Activated naive CD8-positive, alpha-beta T cell treated with anti-CD3 and anti-CD28 coated beads, Interleukin-2, amount 50 U/mL, for 24 hours (primary cell): ENCODE results near the gene BCAS1.
"Not testable (repeated sequence)": the region's sequence is repeated elsewhere in the genome, so short reads cannot be mapped to it uniquely, and the experiment has no call there.

Experiments
- ATAC-seq: fragments of 150-1000 bp; cut with Tn5 transposase; one replicate; pipeline ENCODE4 v1.10.0; 2021
- DNase-seq: peaks from one replicate; pipeline ENCODE4 v3.0.0; 2021
- H3K27ac Mint-ChIP-seq: one replicate; pipeline ENCODE4 v1.8.0; 2021; ENCODE audit warnings: mild to moderate bottlenecking, mixed read lengths
- H3K27me3 Mint-ChIP-seq: one replicate; pipeline ENCODE4 v1.8.0; 2021; ENCODE audit warnings: mixed read lengths
- H3K36me3 Mint-ChIP-seq: one replicate; pipeline ENCODE4 v1.8.0; 2021; ENCODE audit warnings: low read depth, mixed read lengths
- H3K4me1 Mint-ChIP-seq: one replicate; pipeline ENCODE4 v1.8.0; 2021; ENCODE audit warnings: mixed read lengths
- H3K4me3 Mint-ChIP-seq: one replicate; pipeline ENCODE4 v1.8.0; 2021; ENCODE audit warnings: mild to moderate bottlenecking, moderate library complexity, mixed read lengths
- H3K9me3 Mint-ChIP-seq: one replicate; pipeline ENCODE4 v1.8.0; 2021; ENCODE audit warnings: mixed read lengths

Gene BCAS1

DNA sequence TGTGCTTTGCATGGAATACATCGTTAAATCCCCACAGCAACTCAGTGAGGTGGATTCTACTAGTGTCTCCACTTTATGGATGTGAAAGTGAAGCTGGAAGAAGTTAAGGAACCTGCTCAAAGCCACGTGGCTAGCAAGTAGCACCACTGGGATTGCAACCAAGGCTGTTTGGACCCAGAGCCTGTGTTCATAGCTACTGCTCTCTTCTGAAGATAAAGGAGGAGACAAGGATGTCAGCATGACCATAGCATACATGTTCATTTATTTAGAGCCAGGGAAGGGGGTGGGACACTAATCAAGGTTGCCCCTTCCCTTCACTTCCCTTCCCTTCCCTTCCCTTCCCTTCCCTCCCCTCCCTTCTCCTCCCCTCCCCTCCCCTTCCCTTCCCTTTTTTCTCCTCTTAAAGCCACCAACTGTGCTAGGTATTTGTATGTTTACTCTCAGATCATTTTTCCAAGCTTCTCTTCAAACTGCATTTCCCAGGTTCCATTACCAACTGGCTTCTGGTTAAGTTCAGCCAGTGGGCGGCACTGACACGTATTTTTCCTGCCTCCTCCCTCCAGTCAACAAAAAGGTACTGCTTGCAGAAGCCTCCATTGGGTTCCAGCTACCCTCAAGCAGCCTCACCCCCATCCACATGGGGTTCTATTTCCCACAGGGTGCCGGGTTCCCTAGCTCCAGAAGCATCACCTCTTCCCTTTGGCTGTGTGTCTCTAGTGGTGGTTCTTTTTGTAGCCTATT, 134.9 kb downstream of the BCAS1 start:
- Mint-ChIP-seq H3K4me1 (peaks cover 64% of the 10 kb centered on the region), H3K36me3 (no peaks in the 10 kb centered on the region), H3K27me3 (no peaks in the 10 kb centered on the region), H3K4me3 (peak overlapping the region; percentile 27), H3K27ac (peak overlapping the region; percentile 86), H3K9me3 (no peaks in the 10 kb centered on the region)
- no peak for DNase-seq
- no peak for ATAC-seq

DNA sequence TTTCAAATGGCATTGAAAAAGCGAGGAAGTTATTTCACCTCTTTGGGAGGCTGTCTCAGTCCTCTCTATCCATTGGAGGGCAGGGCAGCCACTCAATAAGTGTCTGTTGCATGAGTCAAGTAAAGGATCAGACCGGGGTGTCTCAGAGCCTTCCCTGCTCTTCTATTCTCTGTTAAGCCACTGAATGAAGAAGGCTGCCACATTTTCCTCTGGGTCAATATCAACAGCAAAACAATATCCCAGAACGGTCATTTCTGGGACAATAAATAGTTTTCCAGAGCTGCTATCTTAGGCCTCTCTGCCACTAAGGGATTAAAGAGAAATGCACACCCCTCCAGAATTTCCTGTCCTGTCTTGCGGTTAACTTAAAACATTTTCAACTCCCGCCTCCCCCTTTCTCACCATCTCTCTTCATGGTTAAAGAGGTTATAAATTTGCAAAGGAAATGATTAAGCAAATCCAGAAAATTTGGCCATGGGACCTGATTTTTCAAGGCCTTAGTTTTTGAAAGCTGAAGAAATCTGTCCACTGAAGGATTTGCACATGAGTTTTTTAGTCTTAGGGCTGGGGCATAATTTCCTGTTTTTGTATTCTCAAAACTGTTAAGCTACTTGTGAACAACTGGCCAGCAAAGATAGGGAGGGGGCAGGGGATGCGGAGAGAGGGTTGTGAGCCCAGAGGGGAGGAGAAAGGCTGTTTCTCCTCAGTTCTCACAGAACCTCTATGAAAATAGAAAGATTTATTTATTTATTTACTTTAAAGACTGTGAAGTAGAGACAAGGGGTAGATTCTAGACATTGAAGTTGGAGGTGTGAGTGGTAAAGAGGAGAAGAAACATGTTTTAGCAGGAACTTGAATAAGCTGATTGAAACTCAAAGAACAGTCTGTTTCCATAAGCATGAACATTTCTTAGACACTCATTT, 135.7 kb downstream of the BCAS1 start:
- no peaks in the 10 kb centered on the region for H3K27me3 Mint-ChIP-seq
- peak overlapping the region; percentile 44 for H3K4me3 Mint-ChIP-seq
- DNase-seq (peak; percentile 28), ATAC-seq (peak; percentile 81)
- H3K4me1 Mint-ChIP-seq, result peaks cover 66% of the 10 kb centered on the region
- no peaks in the 10 kb centered on the region for H3K36me3 Mint-ChIP-seq
- peak overlapping the region; percentile 86 for H3K27ac Mint-ChIP-seq
- no peaks in the 10 kb centered on the region for H3K9me3 Mint-ChIP-seq

DNA sequence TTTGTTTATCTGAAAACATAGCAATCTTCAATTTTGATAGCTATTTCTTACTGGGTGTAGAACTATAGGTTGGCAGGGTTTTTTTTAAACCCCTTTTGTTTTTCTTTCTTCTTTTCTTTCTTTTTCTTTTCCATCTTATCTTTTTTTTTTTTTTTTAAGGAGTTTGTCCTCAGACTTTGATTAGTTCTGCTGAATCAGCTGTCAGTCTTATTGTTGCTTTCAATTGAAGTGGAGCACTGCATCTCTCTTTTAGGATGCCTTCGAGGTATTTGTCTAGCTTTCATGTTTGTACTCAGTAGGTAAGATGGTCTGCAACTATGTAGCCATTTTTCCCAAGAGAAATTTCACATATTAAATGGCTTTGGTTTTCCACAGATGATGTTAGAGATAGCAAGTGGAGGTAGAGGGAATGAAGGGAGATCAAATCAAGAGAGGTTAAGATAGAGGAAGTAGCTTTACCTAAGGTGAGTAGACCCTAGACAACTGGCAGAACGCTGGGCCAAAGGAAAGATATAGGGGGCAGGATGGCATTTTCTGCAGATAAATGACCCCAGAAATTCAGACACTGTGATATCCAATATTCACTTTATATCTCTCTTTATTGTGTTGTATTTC, 137.1 kb downstream of the BCAS1 start:
- Mint-ChIP-seq H3K4me3 (no peak overlapping the region), H3K27ac (no peak overlapping the region), H3K27me3 (no peaks in the 10 kb centered on the region), H3K36me3 (no peaks in the 10 kb centered on the region), H3K9me3 (no peaks in the 10 kb centered on the region), H3K4me1 (peaks cover 62% of the 10 kb centered on the region)
- no peak for DNase-seq
- no peak for ATAC-seq

DNA sequence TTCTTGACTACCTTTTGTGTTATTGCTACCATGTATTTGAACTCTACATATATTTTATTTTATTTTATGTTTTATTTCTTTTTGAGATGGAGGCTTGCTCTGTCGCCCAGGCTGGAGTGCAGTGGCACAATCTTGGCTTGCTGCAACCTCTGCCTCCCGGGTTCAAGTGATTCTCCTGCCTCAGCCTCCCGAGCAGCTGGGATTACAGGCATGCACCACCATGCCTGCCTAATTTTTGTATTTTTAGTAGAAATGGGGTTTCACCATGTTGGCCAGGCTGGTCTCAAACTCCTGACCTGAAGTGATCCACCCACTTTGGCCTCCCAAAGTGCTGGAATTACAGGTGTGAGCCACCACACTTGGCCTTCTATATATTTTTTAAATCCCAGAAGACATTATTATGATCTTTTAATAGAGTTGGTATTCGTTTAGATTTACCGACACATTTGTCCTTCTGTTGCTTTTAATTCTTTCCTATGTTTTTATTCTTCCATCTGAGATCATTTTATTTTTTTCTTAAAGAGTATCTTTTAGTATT, 137.7 kb downstream of the BCAS1 start:
- H3K27ac Mint-ChIP-seq, H3K36me3 Mint-ChIP-seq, DNase-seq, H3K9me3 Mint-ChIP-seq, ATAC-seq, H3K27me3 Mint-ChIP-seq, H3K4me3 Mint-ChIP-seq: not testable (repeated sequence)
- H3K4me1 Mint-ChIP-seq, result peaks cover 57% of the 10 kb centered on the region

DNA sequence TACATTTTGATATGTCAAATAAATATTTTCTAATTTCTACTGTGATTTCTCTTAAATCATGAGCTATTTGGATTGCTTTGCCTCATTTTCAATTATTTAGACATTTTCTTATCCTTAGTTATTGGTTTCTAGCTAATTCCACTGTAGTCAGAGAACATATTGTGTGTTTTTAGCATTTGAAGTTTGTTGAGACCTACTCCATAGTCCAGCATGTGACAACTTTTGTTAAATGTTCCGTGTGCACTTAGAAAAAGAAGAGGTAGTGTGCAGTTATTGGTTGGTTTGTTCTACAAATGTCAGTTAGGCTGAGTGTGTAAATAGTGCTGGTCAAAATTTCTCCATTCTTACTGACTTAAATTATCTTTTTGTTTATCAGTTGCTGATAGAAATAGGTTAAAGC, 138.8 kb downstream of the BCAS1 start:
- ATAC-seq (no peak), DNase-seq (no peak)
- H3K27me3 Mint-ChIP-seq, result no peaks in the 10 kb centered on the region
- H3K36me3 Mint-ChIP-seq, result no peaks in the 10 kb centered on the region
- no peak overlapping the region for H3K27ac Mint-ChIP-seq
- no peak overlapping the region for H3K4me3 Mint-ChIP-seq
- no peaks in the 10 kb centered on the region for H3K9me3 Mint-ChIP-seq
- peaks cover 66% of the 10 kb centered on the region for H3K4me1 Mint-ChIP-seq

DNA sequence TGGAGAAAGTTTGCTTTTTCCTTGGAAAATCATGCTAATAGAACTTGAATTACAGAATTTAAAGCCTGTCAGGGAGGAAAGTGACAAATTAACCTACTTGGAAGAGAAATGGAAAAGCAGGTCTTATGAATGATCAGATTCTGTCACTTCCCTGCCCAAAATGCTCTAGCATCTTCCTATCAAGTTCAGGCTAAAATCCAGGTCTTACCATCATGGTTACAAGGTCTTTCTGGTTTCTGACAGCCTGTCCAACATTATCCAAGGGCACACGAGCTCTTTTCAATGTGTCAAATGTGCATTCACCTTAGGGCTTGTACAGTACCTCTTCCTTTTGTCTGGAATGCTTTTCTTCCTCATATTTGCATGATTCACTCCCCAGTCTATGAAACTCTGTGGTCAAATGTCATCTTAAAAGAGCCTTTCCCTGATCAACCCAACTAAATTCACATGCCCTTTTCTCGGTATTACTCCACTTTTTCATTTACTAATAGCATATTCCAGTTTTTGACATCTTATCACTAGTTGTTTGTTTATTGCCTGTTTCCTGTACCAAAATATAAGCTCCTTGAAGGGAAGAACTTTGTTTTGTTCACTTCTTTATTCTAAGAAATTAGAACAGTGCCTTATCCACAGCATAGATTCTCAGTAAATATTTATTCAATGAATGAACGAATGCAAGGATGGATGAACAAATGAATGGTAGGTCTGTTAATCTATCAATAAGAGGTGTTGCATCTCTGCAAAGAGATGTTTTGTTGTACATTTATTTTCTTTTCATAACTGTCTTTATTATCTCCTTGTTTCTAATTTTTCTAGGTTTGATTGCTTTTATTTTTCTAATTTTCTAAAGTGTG, 139.5 kb downstream of the BCAS1 start:
- Mint-ChIP-seq H3K36me3 (no peaks in the 10 kb centered on the region), H3K27me3 (no peaks in the 10 kb centered on the region), H3K27ac (peak overlapping the region; percentile 2), H3K9me3 (no peaks in the 10 kb centered on the region), H3K4me3 (no peak overlapping the region), H3K4me1 (peaks cover 69% of the 10 kb centered on the region)
- ATAC-seq, result no peak
- DNase-seq, result no peak

DNA sequence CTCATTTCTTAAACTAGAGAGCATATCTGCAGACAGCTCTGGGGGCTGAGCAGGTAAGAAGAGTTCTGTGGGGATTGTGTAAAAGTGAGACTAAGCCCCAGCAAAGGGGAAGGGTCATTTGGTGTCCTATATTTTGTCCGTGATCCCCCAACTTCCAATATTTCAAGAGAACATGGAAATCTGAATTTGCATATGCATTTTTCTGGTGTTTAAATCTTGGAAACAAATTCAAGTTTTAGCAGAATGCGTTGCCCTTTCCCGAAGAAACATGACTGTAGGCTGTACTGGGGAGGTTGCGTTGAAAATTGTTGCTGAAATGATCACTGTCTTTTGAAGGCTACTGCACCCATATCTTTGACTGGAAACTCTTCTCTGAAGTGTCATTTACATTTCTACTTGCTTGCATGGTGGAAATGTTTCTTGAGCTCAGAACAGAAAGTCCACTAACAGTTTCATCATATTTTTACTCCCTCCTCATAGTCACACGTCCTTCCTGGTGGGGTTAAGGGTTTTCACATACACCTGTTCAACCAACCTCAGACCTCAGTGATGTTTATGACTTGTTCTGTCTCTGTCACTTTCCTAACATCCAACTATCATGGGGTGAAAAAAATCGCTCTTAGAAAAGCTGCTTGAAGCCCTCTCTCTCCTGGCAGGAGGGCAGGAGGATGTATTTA, 140.3 kb downstream of the BCAS1 start:
- Mint-ChIP-seq H3K27me3 (no peaks in the 10 kb centered on the region), H3K36me3 (no peaks in the 10 kb centered on the region), H3K9me3 (no peaks in the 10 kb centered on the region), H3K27ac (peak overlapping the region; percentile 2), H3K4me1 (peaks cover 67% of the 10 kb centered on the region), H3K4me3 (no peak overlapping the region)
- ATAC-seq (peak; percentile 41), DNase-seq (no peak)

DNA sequence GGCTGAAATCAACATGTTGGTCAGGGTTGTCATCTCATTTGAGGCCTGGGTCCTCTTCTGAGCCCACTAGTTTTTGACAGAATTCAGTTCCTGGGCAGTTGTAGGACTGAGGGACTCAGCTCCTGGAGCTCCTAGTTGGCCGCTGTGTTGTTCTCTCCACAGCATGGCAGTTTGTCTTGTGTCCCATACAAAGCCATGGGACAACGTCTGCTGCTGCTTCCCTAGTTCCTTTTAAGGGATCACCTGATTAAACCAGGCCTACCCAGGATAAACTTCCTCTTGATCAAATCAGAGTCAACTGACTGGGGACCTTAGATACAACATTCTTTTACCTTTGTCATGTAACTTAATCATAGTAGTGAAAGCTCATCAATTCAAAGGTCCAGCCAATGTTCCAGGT, 141.0 kb downstream of the BCAS1 start:
- Mint-ChIP-seq H3K27ac (no peak overlapping the region), H3K4me1 (peaks cover 62% of the 10 kb centered on the region), H3K27me3 (no peaks in the 10 kb centered on the region), H3K36me3 (no peaks in the 10 kb centered on the region), H3K9me3 (no peaks in the 10 kb centered on the region), H3K4me3 (no peak overlapping the region)
- no peak for ATAC-seq
- no peak for DNase-seq

DNA sequence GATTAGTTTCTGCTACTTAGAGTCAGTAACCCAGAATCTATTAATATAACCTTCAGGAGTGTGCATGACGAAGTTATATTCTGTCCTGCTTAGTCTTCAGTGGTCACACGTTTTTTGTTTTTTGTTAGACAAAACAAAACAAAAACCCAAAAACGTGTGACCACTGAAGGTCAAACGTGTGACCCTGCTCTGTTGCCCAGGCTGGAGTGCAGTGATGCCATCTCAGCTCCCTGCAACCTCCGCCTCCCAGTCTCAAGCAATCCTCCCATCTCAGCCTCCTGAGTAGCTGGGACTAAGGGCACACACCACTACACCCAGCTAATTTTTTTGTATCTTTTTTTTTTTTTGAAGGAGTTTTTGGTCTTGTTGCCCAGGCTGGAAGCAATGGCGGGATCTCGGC, 142.4 kb downstream of the BCAS1 start:
- Mint-ChIP-seq H3K9me3 (no peaks in the 10 kb centered on the region), H3K27ac (no peak overlapping the region), H3K36me3 (no peaks in the 10 kb centered on the region), H3K27me3 (no peaks in the 10 kb centered on the region), H3K4me1 (peaks cover 54% of the 10 kb centered on the region), H3K4me3 (no peak overlapping the region)
- no peak for ATAC-seq
- no peak for DNase-seq

DNA sequence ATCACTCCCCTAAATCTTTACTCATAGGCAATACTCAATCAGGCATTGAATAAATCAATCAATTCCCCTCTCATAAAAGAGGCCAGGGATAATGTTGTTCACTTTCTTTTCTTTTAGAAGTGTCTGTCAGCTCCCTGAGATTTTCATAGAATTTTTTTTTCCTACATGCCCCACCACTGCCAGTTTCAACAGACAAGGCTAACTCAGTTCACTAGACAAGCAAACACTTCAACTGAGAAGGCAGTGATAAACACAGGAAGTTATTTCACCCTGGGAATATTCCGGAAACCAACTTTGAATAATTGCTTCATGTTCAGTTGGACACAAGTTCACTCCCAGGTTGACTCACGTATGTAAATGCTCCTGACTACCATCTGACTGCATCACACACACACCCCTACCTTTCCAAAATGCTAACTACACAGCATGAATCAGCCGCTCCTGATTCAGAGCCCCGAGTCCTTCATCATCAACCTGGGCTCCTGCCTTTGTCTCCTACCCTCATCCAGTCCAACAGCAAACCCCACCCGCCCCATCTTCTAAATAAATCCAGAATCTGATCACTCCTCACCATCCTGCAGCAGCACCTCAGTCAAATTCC, 143.9 kb downstream of the BCAS1 start:
- Mint-ChIP-seq H3K36me3 (no peaks in the 10 kb centered on the region), H3K4me3 (no peak overlapping the region), H3K4me1 (peaks cover 59% of the 10 kb centered on the region), H3K27me3 (no peaks in the 10 kb centered on the region), H3K9me3 (no peaks in the 10 kb centered on the region), H3K27ac (peak overlapping the region; percentile 64)
- ATAC-seq, result peak; percentile 95
- DNase-seq, result no peak

DNA sequence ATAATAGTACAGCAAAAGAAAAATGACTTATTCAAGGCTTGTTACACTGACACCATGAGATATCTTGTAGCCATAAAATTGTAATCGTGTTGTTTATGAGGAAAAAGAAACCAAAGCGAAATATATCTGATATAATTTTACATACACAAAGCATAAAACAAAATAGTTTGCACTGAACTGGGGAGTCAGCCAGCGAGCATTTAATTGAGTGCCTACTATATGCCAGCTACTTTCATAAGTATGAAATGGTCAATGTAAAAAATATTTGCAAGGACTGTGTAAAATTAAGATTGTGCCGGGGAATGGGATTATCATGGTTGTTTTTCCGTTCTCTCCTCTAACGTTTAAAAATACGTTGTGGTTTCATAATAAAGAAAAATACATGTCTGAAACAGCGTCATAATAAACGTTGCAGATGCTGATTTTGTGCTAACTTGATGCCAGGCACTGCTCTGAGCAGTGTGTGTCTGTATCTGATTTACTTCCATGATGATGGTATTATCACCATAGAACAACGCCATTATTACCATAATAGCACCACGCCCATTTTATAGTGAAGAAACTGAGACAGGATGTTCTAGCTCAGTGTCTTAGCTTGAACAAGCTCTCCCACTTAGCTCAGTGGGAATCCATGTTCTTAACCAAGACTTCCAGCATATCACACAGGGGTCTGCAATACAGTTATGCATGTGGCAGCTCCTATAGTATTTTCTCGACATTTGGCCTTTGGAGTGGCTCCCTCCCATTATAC, 144.6 kb downstream of the BCAS1 start:
- no peak overlapping the region for H3K4me3 Mint-ChIP-seq
- DNase-seq (no peak), ATAC-seq (no peak)
- no peaks in the 10 kb centered on the region for H3K27me3 Mint-ChIP-seq
- H3K4me1 Mint-ChIP-seq, result peaks cover 53% of the 10 kb centered on the region
- H3K36me3 Mint-ChIP-seq, result no peaks in the 10 kb centered on the region
- H3K9me3 Mint-ChIP-seq, result no peaks in the 10 kb centered on the region
- peak overlapping the region; percentile 64 for H3K27ac Mint-ChIP-seq

DNA sequence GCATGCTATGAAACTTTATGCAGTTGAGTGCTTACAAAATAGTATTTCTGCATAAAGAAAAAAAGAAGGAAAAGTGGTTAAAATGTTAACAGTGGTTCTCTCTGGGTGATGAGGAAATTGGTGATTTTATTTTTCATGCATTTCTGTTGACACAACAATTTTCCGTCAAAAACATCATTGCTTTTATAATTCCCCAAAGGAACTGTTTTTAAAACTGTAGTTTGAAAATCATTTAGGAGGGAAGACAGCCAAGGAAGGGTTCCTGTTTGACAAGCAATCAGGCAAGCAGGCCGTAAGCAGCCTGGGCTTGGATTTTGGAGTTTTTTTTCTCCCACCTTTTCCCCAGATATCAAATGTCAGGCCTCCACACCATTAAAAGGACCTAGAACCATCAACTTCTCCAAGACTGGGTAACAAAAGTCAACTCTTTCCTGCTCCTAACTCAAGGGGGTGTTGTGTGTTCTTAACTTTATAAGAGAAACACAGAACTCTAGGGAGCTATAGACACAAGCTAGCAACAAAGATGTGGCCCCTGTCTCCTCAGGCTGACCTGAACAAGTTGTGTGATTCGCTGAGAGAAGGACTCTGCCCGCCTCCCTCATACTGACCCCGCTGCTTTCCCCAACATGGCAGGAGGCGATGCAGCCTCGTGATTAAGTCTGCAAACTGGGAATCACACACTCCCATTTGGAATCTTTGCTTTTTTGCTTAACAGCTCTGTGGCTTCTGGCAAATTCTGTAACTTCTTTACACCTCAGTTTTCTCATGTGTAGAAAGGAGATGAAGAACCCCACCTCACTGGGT, 146.6 kb downstream of the BCAS1 start:
- DNase-seq, result no peak
- H3K4me3 Mint-ChIP-seq, result no peak overlapping the region
- H3K27me3 Mint-ChIP-seq, result no peaks in the 10 kb centered on the region
- no peak for ATAC-seq
- H3K9me3 Mint-ChIP-seq, result no peaks in the 10 kb centered on the region
- H3K27ac Mint-ChIP-seq, result no peak overlapping the region
- no peaks in the 10 kb centered on the region for H3K36me3 Mint-ChIP-seq
- peaks cover 41% of the 10 kb centered on the region for H3K4me1 Mint-ChIP-seq
